Fibroblast of villous mesenchyme (primary cell): ENCODE results near the gene BNC2. TPM values are rescaled to one million over a fixed set of nuclear protein-coding genes. Genes with fewer than 3 reads are reported as not detected.

ENCODE experiments used
- DNase-seq: peaks from one replicate; pipeline ENCODE4 v3.0.0-alpha.2; 2010; ENCODE audit warnings: low read depth
- H3K4me3 ChIP-seq: 2 replicates; pipeline ENCODE4 v1.5.1; 2011; ENCODE audit warnings: low read depth, mild to moderate bottlenecking, low read length
- CTCF ChIP-seq: IDR thresholded peaks from 2 replicates; pipeline ENCODE4 v1.5.1; 2012; ENCODE audit warnings: low read depth, mild to moderate bottlenecking, low read length; ENCODE audit not compliant: insufficient read depth
- total RNA-seq: library from RNA; depleted of rRNA; stranded (reverse); fragments of >200 nt; gene quantifications from 2 replicates; pipeline ENCODE4 v1.2.3, GENCODE V29; 2012

Gene BNC2
- total RNA-seq, 1 donor, result 33.7 TPM

GRCh38 chr9:16687678-16688369 lies 182.6 kb downstream of the BNC2 start:
- H3K4me3 ChIP-seq, result no peak overlapping the region
- no peak for DNase-seq
- TF ChIP-seq CTCF, result no peak

GRCh38 chr9:16683326-16683725 lies 187.1 kb downstream of the BNC2 start:
- H3K4me3 ChIP-seq, result no peak overlapping the region
- TF ChIP-seq CTCF, result no peak
- DNase-seq, result peak; percentile 49

GRCh38 chr9:16682273-16682672 lies 188.2 kb downstream of the BNC2 start:
- DNase-seq, result no peak
- no peak overlapping the region for H3K4me3 ChIP-seq
- TF ChIP-seq CTCF, result no peak

GRCh38 chr9:16681652-16681987 lies 188.8 kb downstream of the BNC2 start:
- no peak for TF ChIP-seq CTCF
- H3K4me3 ChIP-seq, result no peak overlapping the region

GRCh38 chr9:16680975-16681651 lies 189.4 kb downstream of the BNC2 start:
- no peak overlapping the region for H3K4me3 ChIP-seq
- no peak for TF ChIP-seq CTCF
- DNase-seq, result no peak

More at GRCh38 chr9:16681652-16681987, 188.8 kb downstream of the BNC2 start:
- DNase-seq, result no peak

GRCh38 chr9:16680541-16680940 lies 189.9 kb downstream of the BNC2 start:
- no peak for DNase-seq
- no peak overlapping the region for H3K4me3 ChIP-seq
- TF ChIP-seq CTCF, result no peak
